HUES6 (cell line): ENCODE measurements around the gene KRTAP2-3.

Experiments
- H3K27ac ChIP-seq: 2 replicates; pipeline ENCODE4 v1.7.0; 2013; ENCODE audit warnings: low read depth, mild to moderate bottlenecking, low read length, inconsistent platforms
- H3K27me3 ChIP-seq: 2 replicates; pipeline ENCODE4 v1.6.1; 2013; ENCODE audit warnings: low read length; ENCODE audit not compliant: control insufficient read depth, insufficient read depth
- H3K36me3 ChIP-seq: 2 replicates; pipeline ENCODE4 v1.6.1; 2013; ENCODE audit warnings: low read length; ENCODE audit not compliant: control insufficient read depth, insufficient read depth
- H3K4me1 ChIP-seq: 2 replicates; pipeline ENCODE4 v1.6.1; 2013; ENCODE audit warnings: low read length; ENCODE audit not compliant: control insufficient read depth, insufficient read depth
- H3K4me3 ChIP-seq: 2 replicates; pipeline ENCODE4 v1.5.1; 2013; ENCODE audit warnings: low read depth, low read length
- H3K9ac ChIP-seq: one replicate; pipeline ENCODE4 v1.6.1; 2013; ENCODE audit warnings: mild to moderate bottlenecking, low read length
- H3K9me3 ChIP-seq: 2 replicates; pipeline ENCODE4 v1.6.1; 2013; ENCODE audit warnings: low read depth, low read length; ENCODE audit not compliant: control insufficient read depth, insufficient read depth

The KRTAP2-3 gene

DNA sequence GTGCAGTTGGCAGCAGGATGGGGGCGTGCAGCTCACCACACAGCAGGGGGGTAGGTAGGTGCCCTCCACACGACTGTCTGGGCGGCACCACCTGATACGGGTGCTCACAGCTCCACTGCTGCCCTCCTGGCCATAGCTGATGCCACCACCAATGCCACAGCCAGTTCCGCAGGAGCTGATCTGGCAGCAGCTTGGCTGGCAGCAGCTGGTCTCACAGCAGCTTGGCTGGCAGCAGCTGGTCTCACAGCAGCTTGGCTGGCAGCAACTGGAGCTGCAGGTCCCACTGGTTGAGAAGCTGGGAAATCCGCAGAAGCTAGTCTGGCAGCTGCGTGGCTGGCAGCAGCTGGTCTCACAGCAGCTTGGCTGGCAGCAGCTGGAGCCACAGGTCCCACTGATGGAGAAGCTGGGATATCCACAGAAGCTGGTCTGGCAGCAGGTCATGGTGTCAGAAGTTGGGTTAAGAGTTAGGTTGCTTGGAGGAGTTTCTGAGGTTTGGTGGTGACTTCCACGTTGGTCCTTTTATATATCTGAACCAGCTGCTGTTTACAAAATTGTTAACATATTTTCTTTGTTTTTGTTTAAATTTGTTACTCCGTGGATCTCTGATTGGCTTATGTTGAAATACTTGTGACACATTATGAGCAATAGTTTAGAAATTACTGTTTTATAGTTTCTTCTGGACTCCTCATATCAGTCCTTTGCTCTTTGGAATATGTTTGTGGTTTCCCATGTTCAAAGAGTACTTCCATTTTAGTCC is 33.0 kb downstream of the KRTAP2-3 start, which contains the start of gene KRTAP1-5:
TSS of gene KRTAP1-5 (minus strand) at position 494 of the 757 bp plus-strand sequence. CDS start at position 441, 53 bp downstream.
- H3K9ac ChIP-seq: no peak within 1 kb of the TSS
- no peaks in the 10 kb centered on the region for H3K27me3 ChIP-seq
- H3K36me3 ChIP-seq: no peaks in the 10 kb centered on the region
- H3K4me1 ChIP-seq: no peaks in the 10 kb centered on the region
- no peak within 1 kb of the TSS for H3K4me3 ChIP-seq
- H3K27ac ChIP-seq: no peak within 1 kb of the TSS
- H3K9me3 ChIP-seq: no peaks in the 10 kb centered on the region

- Histone ChIP-seq H3K27ac (no peak overlapping the region), H3K4me1 (no peaks in the 10 kb centered on the region), H3K27me3 (no peaks in the 10 kb centered on the region), H3K9me3 (no peaks in the 10 kb centered on the region), H3K9ac (no peak overlapping the region), H3K36me3 (no peaks in the 10 kb centered on the region), H3K4me3 (no peak overlapping the region)
These were observed 35.2 kb downstream of the KRTAP2-3 start for GRCh38 chr17:41024697-41025096.

- Histone ChIP-seq H3K9ac (no peak overlapping the region), H3K4me3 (no peak overlapping the region), H3K36me3 (no peaks in the 10 kb centered on the region), H3K9me3 (no peaks in the 10 kb centered on the region), H3K27me3 (no peaks in the 10 kb centered on the region), H3K27ac (no peak overlapping the region), H3K4me1 (no peaks in the 10 kb centered on the region)
These were observed 39.6 kb downstream of the KRTAP2-3 start for GRCh38 chr17:41020336-41020735.

GRCh38 chr17:41019415-41019814 is 40.5 kb downstream of the KRTAP2-3 start:
- H3K9ac ChIP-seq: no peak overlapping the region
- H3K36me3 ChIP-seq: no peaks in the 10 kb centered on the region
- no peak overlapping the region for H3K4me3 ChIP-seq
- H3K27ac ChIP-seq: no peak overlapping the region
- no peaks in the 10 kb centered on the region for H3K4me1 ChIP-seq
- H3K27me3 ChIP-seq: no peaks in the 10 kb centered on the region
- H3K9me3 ChIP-seq: no peaks in the 10 kb centered on the region

- H3K9ac ChIP-seq: no peak overlapping the region
- H3K27ac ChIP-seq: no peak overlapping the region
- H3K36me3 ChIP-seq: no peaks in the 10 kb centered on the region
- H3K27me3 ChIP-seq: no peaks in the 10 kb centered on the region
- no peaks in the 10 kb centered on the region for H3K9me3 ChIP-seq
- H3K4me3 ChIP-seq: no peak overlapping the region
- H3K4me1 ChIP-seq: no peaks in the 10 kb centered on the region
These were observed 41.4 kb downstream of the KRTAP2-3 start for GRCh38 chr17:41018541-41018940.

GRCh38 chr17:41016578-41017215 is 43.2 kb downstream of the KRTAP2-3 start:
- H3K4me1 ChIP-seq: no peaks in the 10 kb centered on the region
- no peak overlapping the region for H3K9ac ChIP-seq
- H3K36me3 ChIP-seq: no peaks in the 10 kb centered on the region

DNA sequence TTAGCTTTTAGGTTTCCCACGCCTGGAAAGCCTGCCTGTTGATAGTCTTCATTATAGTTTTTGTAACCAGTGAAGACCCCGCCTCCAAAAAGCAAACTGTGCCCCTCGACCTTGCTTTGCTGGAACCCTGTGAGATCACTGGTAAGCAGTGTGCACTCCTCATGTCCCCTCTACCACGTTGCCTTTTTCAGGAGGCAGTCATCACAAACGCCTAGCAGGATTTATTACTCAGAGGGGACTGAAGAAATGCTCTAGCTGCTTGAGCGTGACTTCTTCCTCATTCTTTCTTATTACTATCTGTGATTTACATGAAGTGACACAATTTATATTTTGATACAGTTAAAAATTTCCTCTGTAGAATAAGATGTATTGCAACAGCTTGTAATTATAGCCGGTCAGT is 44.5 kb downstream of the KRTAP2-3 start:
- Histone ChIP-seq H3K27ac (no peak overlapping the region), H3K36me3 (no peaks in the 10 kb centered on the region), H3K9ac (no peak overlapping the region), H3K4me1 (no peaks in the 10 kb centered on the region), H3K9me3 (no peaks in the 10 kb centered on the region), H3K27me3 (no peaks in the 10 kb centered on the region), H3K4me3 (no peak overlapping the region)

More at GRCh38 chr17:41016578-41017215, 43.2 kb downstream of the KRTAP2-3 start:
- no peaks in the 10 kb centered on the region for H3K27me3 ChIP-seq
- H3K27ac ChIP-seq: no peak overlapping the region
- no peak overlapping the region for H3K4me3 ChIP-seq
- H3K9me3 ChIP-seq: no peaks in the 10 kb centered on the region

DNA sequence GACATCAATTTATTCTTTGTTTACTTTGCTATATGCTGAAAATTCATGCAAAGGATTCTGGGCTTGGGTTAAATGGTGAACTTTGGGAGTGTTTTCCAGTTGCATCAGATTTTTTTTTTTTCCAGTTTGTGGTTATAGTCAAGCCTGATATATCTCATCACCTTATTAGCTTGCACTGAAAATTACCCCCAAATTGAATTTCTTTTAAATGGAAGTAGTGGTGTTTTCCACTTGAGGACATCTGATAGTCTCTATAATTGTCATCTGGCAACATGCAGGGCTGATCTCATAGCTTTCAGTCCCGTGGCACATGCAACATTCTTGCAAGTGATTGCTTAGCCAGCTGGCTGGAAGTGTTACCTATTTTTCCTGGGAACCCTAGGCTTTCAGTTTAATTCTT is 46.3 kb downstream of the KRTAP2-3 start:
- no peaks in the 10 kb centered on the region for H3K9me3 ChIP-seq
- H3K27ac ChIP-seq: no peak overlapping the region
- no peaks in the 10 kb centered on the region for H3K27me3 ChIP-seq
- no peak overlapping the region for H3K9ac ChIP-seq
- no peak overlapping the region for H3K4me3 ChIP-seq
- peaks cover 15% of the 10 kb centered on the region for H3K4me1 ChIP-seq
- no peaks in the 10 kb centered on the region for H3K36me3 ChIP-seq

GRCh38 chr17:41013181-41013580 is 46.7 kb downstream of the KRTAP2-3 start:
- Histone ChIP-seq H3K27ac (no peak overlapping the region), H3K27me3 (no peaks in the 10 kb centered on the region), H3K9ac (no peak overlapping the region), H3K4me3 (no peak overlapping the region), H3K4me1 (peaks cover 16% of the 10 kb centered on the region), H3K9me3 (no peaks in the 10 kb centered on the region), H3K36me3 (no peaks in the 10 kb centered on the region)

- H3K9ac ChIP-seq: no peak overlapping the region
- no peak overlapping the region for H3K27ac ChIP-seq
- no peaks in the 10 kb centered on the region for H3K9me3 ChIP-seq
- H3K36me3 ChIP-seq: no peaks in the 10 kb centered on the region
- H3K4me1 ChIP-seq: peaks cover 16% of the 10 kb centered on the region
- no peaks in the 10 kb centered on the region for H3K27me3 ChIP-seq
- no peak overlapping the region for H3K4me3 ChIP-seq
These were observed 47.4 kb downstream of the KRTAP2-3 start for GRCh38 chr17:41012326-41013120.

GRCh38 chr17:41010441-41010840 is 49.5 kb downstream of the KRTAP2-3 start:
- no peak overlapping the region for H3K27ac ChIP-seq
- H3K4me3 ChIP-seq: no peak overlapping the region
- no peak overlapping the region for H3K9ac ChIP-seq
- peaks cover 16% of the 10 kb centered on the region for H3K4me1 ChIP-seq
- H3K27me3 ChIP-seq: no peaks in the 10 kb centered on the region
- no peaks in the 10 kb centered on the region for H3K36me3 ChIP-seq
- no peaks in the 10 kb centered on the region for H3K9me3 ChIP-seq
